Gastroesophageal sphincter (tissue), 3 donors: Measurements from ENCODE around the gene ZNF384.

Experiments
- CTCF ChIP-seq, 4 experiments: fragments of 200-600 bp in 2 of 4; fragments of 450-650 bp in 2 of 4; sonication (generic) in 1 of 4; IDR thresholded peaks; one replicate each; pipeline ENCODE4 v1.5.1; 2017 to 2019; ENCODE audit warnings: antibody characterized with exemption in 4 of 4, mild to moderate bottlenecking in 2 of 4, moderate library complexity in 2 of 4
- EP300 ChIP-seq: sonication (generic); formaldehyde crosslinking; IDR thresholded peaks from one replicate; pipeline ENCODE4 v1.6.1; 2017; ENCODE audit warnings: antibody characterized with exemption, mild to moderate bottlenecking
- POLR2A ChIP-seq, 2 donors: fragments of 450-650 bp; IDR thresholded peaks; one replicate each; pipeline ENCODE4 v1.6.1; 2017; ENCODE audit warnings: antibody characterized with exemption in 2 of 2, mild to moderate bottlenecking in 2 of 2, moderate library complexity in 1 of 2
- POLR2AphosphoS5 ChIP-seq: sonication (generic); formaldehyde crosslinking; IDR thresholded peaks from one replicate; pipeline ENCODE4 v1.6.1; 2017; ENCODE audit warnings: antibody characterized with exemption

- TF ChIP-seq CTCF (IDR thresholded peaks at IDR 0.05): no peak
- no peak for TF ChIP-seq POLR2A (IDR thresholded peaks at IDR 0.05)
- no peak for TF ChIP-seq POLR2AphosphoS5
- no peak for TF ChIP-seq EP300
Measured at GRCh38 chr12:6693832-6694355, 4.7 kb upstream of the ZNF384 start.
